ENCODE results near the gene KIAA0753. TPM values are rescaled to one million over a fixed set of nuclear protein-coding genes. Genes with fewer than 3 reads are reported as not detected.

The KIAA0753 gene
- 10 to 100 TPM; 16.0 to 29.7 TPM for total RNA-seq

- peaks cover 47 to 51% of the 10 kb centered on the region in 2 donors for H3K4me1 Mint-ChIP-seq (ENCODE audit: low read depth in 2 of 2)
- ATAC-seq: peak; percentile 96 to 97
- peak; percentile 98 for DNase-seq (ENCODE audit: low spot score)
- no peaks in the 10 kb centered on the region for H3K27me3 Mint-ChIP-seq
- H3K27ac Mint-ChIP-seq: peak within 1 kb of the TSS; percentile 95 to 96
- H3K9me3 Mint-ChIP-seq: no peaks in the 10 kb centered on the region
- peak within 1 kb of the TSS; percentile 93 for H3K4me3 Mint-ChIP-seq
- H3K36me3 Mint-ChIP-seq: peaks cover 26% of the 10 kb centered on the region
Measured at GRCh38 chr17:6640536-6641246, at the start of gene KIAA0753, which contains the start of gene TXNDC17. Gene KIAA0753 (minus strand): TSS chr17:6640711. CDS start chr17:6635103, 5,608 bp downstream. Gene TXNDC17 (plus strand): TSS chr17:6641060. CDS start chr17:6641083, 23 bp downstream.

GRCh38 chr17:6688944-6689343 lies 48.4 kb upstream of the KIAA0753 start:
- DNase-seq (ENCODE audit: low spot score) (no peak), ATAC-seq (no peak)
- no peak overlapping the region for H3K27ac Mint-ChIP-seq
- no peaks in the 10 kb centered on the region for H3K9me3 Mint-ChIP-seq
- H3K36me3 Mint-ChIP-seq: no peaks in the 10 kb centered on the region
- no peak overlapping the region for H3K4me3 Mint-ChIP-seq
- H3K4me1 Mint-ChIP-seq (ENCODE audit: low read depth in 2 of 2): peaks cover 0 to 2% of the 10 kb centered on the region in 2 donors
- H3K27me3 Mint-ChIP-seq: peaks cover 35 to 52% of the 10 kb centered on the region in 2 donors

- H3K27me3 Mint-ChIP-seq: peaks cover 37 to 43% of the 10 kb centered on the region in 2 donors
Measured at GRCh38 chr17:6686026-6686425, 45.5 kb upstream of the KIAA0753 start.

GRCh38 chr17:6684881-6685767 lies 44.6 kb upstream of the KIAA0753 start:
- H3K4me3 Mint-ChIP-seq: no peak overlapping the region
- H3K36me3 Mint-ChIP-seq: no peaks in the 10 kb centered on the region
- H3K9me3 Mint-ChIP-seq: no peaks in the 10 kb centered on the region
- no peak overlapping the region for H3K27ac Mint-ChIP-seq
- peaks cover 0 to 2% of the 10 kb centered on the region in 2 donors for H3K4me1 Mint-ChIP-seq (ENCODE audit: low read depth in 2 of 2)
- ATAC-seq (no peak), DNase-seq (ENCODE audit: low spot score) (no peak)
- H3K27me3 Mint-ChIP-seq: peaks cover 34 to 36% of the 10 kb centered on the region in 2 donors

More at GRCh38 chr17:6686026-6686425, 45.5 kb upstream of the KIAA0753 start:
- ATAC-seq (no peak), DNase-seq (ENCODE audit: low spot score) (no peak)
- Mint-ChIP-seq H3K4me3 (no peak overlapping the region), H3K36me3 (no peaks in the 10 kb centered on the region), H3K9me3 (no peaks in the 10 kb centered on the region), H3K27ac (no peak overlapping the region), H3K4me1 (ENCODE audit: low read depth in 2 of 2) (peaks cover 0 to 2% of the 10 kb centered on the region in 2 donors)

GRCh38 chr17:6684460-6684783 lies 43.9 kb upstream of the KIAA0753 start:
- Mint-ChIP-seq H3K27me3 (peaks cover 31 to 32% of the 10 kb centered on the region in 2 donors), H3K27ac (no peak overlapping the region), H3K9me3 (no peaks in the 10 kb centered on the region), H3K36me3 (no peaks in the 10 kb centered on the region), H3K4me3 (no peak overlapping the region), H3K4me1 (ENCODE audit: low read depth in 2 of 2) (peaks cover 0 to 2% of the 10 kb centered on the region in 2 donors)
- no peak for DNase-seq (ENCODE audit: low spot score)
- ATAC-seq: no peak

GRCh38 chr17:6683730-6684459 lies 43.4 kb upstream of the KIAA0753 start:
- no peak for ATAC-seq
- Mint-ChIP-seq H3K4me1 (ENCODE audit: low read depth in 2 of 2) (peaks cover 0 to 2% of the 10 kb centered on the region in 2 donors), H3K36me3 (no peaks in the 10 kb centered on the region), H3K4me3 (no peak overlapping the region), H3K27ac (no peak overlapping the region), H3K9me3 (no peaks in the 10 kb centered on the region), H3K27me3 (peaks cover 33 to 35% of the 10 kb centered on the region in 2 donors)
- DNase-seq (ENCODE audit: low spot score): no peak

GRCh38 chr17:6683081-6683684 lies 42.7 kb upstream of the KIAA0753 start:
- Mint-ChIP-seq H3K9me3 (no peaks in the 10 kb centered on the region), H3K27ac (no peak overlapping the region), H3K27me3 (peaks cover 40 to 42% of the 10 kb centered on the region in 2 donors), H3K4me1 (ENCODE audit: low read depth in 2 of 2) (peaks cover 0 to 2% of the 10 kb centered on the region in 2 donors), H3K4me3 (no peak overlapping the region), H3K36me3 (no peaks in the 10 kb centered on the region)
- DNase-seq (ENCODE audit: low spot score) (no peak), ATAC-seq (no peak)

GRCh38 chr17:6682339-6682738 lies 41.8 kb upstream of the KIAA0753 start:
- Mint-ChIP-seq H3K4me1 (ENCODE audit: low read depth in 2 of 2) (peaks cover 0 to 6% of the 10 kb centered on the region in 2 donors), H3K27me3 (peaks cover 44 to 45% of the 10 kb centered on the region in 2 donors), H3K9me3 (no peaks in the 10 kb centered on the region), H3K36me3 (no peaks in the 10 kb centered on the region), H3K27ac (no peak overlapping the region), H3K4me3 (no peak overlapping the region)
- ATAC-seq: no peak
- no peak for DNase-seq (ENCODE audit: low spot score)

GRCh38 chr17:6681671-6682070 lies 41.2 kb upstream of the KIAA0753 start:
- Mint-ChIP-seq H3K27me3 (peaks cover 40 to 45% of the 10 kb centered on the region in 2 donors), H3K4me1 (ENCODE audit: low read depth in 2 of 2) (peaks cover 0 to 8% of the 10 kb centered on the region in 2 donors), H3K36me3 (no peaks in the 10 kb centered on the region), H3K4me3 (no peak overlapping the region), H3K27ac (no peak overlapping the region), H3K9me3 (no peaks in the 10 kb centered on the region)
- DNase-seq (ENCODE audit: low spot score) (no peak), ATAC-seq (no peak)

GRCh38 chr17:6681176-6681575 lies 40.7 kb upstream of the KIAA0753 start:
- Mint-ChIP-seq H3K36me3 (no peaks in the 10 kb centered on the region), H3K4me3 (no peak overlapping the region), H3K27me3 (peaks cover 39 to 42% of the 10 kb centered on the region in 2 donors), H3K4me1 (ENCODE audit: low read depth in 2 of 2) (peaks cover 0 to 8% of the 10 kb centered on the region in 2 donors), H3K9me3 (no peaks in the 10 kb centered on the region), H3K27ac (no peak overlapping the region)
- no peak for DNase-seq (ENCODE audit: low spot score)
- ATAC-seq: no peak

- Mint-ChIP-seq H3K27ac (no peak overlapping the region), H3K36me3 (no peaks in the 10 kb centered on the region), H3K4me1 (ENCODE audit: low read depth in 2 of 2) (peaks cover 0 to 7% of the 10 kb centered on the region in 2 donors), H3K9me3 (no peaks in the 10 kb centered on the region), H3K4me3 (no peak overlapping the region), H3K27me3 (peaks cover 35 to 47% of the 10 kb centered on the region in 2 donors)
- ATAC-seq (no peak), DNase-seq (ENCODE audit: low spot score) (no peak)
Measured at GRCh38 chr17:6679241-6679640, 38.7 kb upstream of the KIAA0753 start.

- no peak for ATAC-seq
- Mint-ChIP-seq H3K36me3 (no peaks in the 10 kb centered on the region), H3K4me3 (peak overlapping the region; percentile 10), H3K4me1 (ENCODE audit: low read depth in 2 of 2) (peaks cover 0 to 6% of the 10 kb centered on the region in 2 donors), H3K27ac (no peak overlapping the region), H3K27me3 (peaks cover 38 to 47% of the 10 kb centered on the region in 2 donors), H3K9me3 (no peaks in the 10 kb centered on the region)
- no peak for DNase-seq (ENCODE audit: low spot score)
Measured at GRCh38 chr17:6677946-6678345, 37.4 kb upstream of the KIAA0753 start.
